ENCODE results near the gene TIGD3. TPM values are rescaled to one million over a fixed set of nuclear protein-coding genes. Genes with fewer than 3 reads are reported as not detected.

Gene TIGD3
- total RNA-seq, 2 donors from 2014 or later = 0.99 to 1.0 TPM

DNA sequence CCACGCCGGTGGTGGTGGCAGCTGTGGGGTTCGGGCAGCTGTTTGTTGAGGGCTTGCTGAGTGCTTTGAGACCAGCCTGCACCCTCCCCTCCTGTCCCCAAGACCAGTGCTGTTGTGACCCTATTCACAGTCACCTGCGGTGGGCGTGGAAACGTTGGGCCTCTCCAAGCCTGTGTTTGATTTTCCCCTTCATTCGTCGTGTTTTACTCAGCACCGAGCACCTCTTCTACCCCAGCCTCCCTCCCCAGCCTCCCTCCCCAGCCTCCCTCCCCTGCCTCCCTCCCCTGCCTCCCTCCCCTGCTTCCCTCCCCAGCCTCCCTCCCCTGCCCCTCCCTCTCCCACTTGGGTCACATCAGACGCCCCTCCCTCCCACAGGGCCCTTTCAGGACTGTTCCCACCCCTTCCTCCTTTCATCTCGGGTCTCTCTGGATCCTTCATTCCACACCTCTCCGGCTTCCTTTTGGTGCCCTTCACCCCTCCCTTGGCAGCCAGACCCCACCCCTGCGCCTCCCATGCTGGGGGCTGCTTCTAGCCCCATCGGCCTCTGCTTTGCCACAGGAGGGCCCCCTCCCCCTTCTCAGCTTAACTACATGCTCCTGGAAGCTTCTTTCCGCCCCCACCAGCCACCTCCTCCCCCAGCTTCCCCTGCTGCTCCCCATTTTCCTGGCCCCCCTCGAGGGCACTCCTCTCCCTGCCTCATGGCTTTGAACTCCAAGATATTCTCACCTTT, 46.7 kb downstream of the TIGD3 start:
- TF ChIP-seq, protein P1, sequence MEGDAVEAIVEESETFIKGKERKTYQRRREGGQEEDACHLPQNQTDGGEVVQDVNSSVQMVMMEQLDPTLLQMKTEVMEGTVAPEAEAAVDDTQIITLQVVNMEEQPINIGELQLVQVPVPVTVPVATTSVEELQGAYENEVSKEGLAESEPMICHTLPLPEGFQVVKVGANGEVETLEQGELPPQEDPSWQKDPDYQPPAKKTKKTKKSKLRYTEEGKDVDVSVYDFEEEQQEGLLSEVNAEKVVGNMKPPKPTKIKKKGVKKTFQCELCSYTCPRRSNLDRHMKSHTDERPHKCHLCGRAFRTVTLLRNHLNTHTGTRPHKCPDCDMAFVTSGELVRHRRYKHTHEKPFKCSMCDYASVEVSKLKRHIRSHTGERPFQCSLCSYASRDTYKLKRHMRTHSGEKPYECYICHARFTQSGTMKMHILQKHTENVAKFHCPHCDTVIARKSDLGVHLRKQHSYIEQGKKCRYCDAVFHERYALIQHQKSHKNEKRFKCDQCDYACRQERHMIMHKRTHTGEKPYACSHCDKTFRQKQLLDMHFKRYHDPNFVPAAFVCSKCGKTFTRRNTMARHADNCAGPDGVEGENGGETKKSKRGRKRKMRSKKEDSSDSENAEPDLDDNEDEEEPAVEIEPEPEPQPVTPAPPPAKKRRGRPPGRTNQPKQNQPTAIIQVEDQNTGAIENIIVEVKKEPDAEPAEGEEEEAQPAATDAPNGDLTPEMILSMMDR (conservative IDR thresholded peaks at IDR 0.05) = no peak
- H3K27ac ChIP-seq (ENCODE audit: low read depth, low read length) = no peak overlapping the region
- no peaks in the 10 kb centered on the region for H3K4me1 ChIP-seq (ENCODE audit: control insufficient read depth, insufficient read depth, low read length)
- H3K27me3 Mint-ChIP-seq (ENCODE audit: insufficient read depth) = no peaks in the 10 kb centered on the region
- no peak overlapping the region for H3K9ac ChIP-seq (ENCODE audit: extremely low read depth, low read length, poor library complexity, severe bottlenecking)
- peaks cover 22% of the 10 kb centered on the region for H3K36me3 ChIP-seq (ENCODE audit: control insufficient read depth, insufficient read depth, low read length)
- no peak overlapping the region for H3K4me3 Mint-ChIP-seq
- peaks cover 4% of the 10 kb centered on the region for H3K4me1 Mint-ChIP-seq
- no peak overlapping the region for H3K4me3 ChIP-seq (ENCODE audit: low read length)
- H3K9me3 Mint-ChIP-seq = no peaks in the 10 kb centered on the region
- H3K27me3 ChIP-seq (ENCODE audit: control insufficient read depth, insufficient read depth, low read length, poor library complexity, severe bottlenecking) = no peaks in the 10 kb centered on the region
- H3K9me3 ChIP-seq (ENCODE audit: control insufficient read depth, low read length) = no peaks in the 10 kb centered on the region
- DNase-seq = no peak
- WGBS, 2 experiments (ENCODE audit: insufficient coverage in 1 of 2, insufficient read length in 1 of 2) = 71 to 84% methylated on average over 3 to 16 of the region's 16 CpGs
- no peak overlapping the region for H3K27ac Mint-ChIP-seq
- H3K36me3 Mint-ChIP-seq (ENCODE audit: low read depth) = peaks cover 52% of the 10 kb centered on the region

DNA sequence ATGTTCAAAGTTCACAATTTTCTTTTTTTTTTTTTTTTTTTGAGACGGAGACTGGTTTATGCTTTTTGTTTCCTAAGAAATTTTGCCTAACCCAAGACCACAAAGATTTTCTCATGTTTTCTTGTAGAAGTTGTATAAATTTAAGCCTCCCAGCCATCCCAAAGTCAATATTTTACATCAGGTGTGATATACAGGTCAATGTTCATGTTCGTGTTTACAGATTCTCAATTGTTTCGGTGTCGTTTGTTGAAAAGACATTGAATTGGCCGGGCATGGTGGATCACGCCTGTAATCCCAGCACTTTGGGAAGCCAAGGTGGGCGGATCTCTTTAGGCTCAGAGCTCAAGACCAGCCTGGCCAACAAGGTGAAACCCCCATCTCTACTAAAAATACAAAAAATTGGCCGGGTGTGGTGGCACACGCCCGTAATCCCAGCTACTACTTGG, 47.3 kb downstream of the TIGD3 start:
- H3K27ac ChIP-seq (ENCODE audit: low read depth, low read length) = no peak overlapping the region
- Mint-ChIP-seq H3K27me3 (ENCODE audit: insufficient read depth) (no peaks in the 10 kb centered on the region), H3K27ac (peak overlapping the region; percentile 44), H3K9me3 (no peaks in the 10 kb centered on the region), H3K4me3 (no peak overlapping the region), H3K4me1 (peaks cover 4% of the 10 kb centered on the region), H3K36me3 (ENCODE audit: low read depth) (peaks cover 52% of the 10 kb centered on the region)
- no peaks in the 10 kb centered on the region for H3K9me3 ChIP-seq (ENCODE audit: control insufficient read depth, low read length)
- H3K4me1 ChIP-seq (ENCODE audit: control insufficient read depth, insufficient read depth, low read length) = no peaks in the 10 kb centered on the region
- no peaks in the 10 kb centered on the region for H3K27me3 ChIP-seq (ENCODE audit: control insufficient read depth, insufficient read depth, low read length, poor library complexity, severe bottlenecking)
- H3K36me3 ChIP-seq (ENCODE audit: control insufficient read depth, insufficient read depth, low read length) = peaks cover 22% of the 10 kb centered on the region
- no peak overlapping the region for H3K9ac ChIP-seq (ENCODE audit: extremely low read depth, low read length, poor library complexity, severe bottlenecking)
- WGBS, 2 experiments (ENCODE audit: insufficient coverage in 1 of 2, insufficient read length in 1 of 2) = 89 to 92% methylated on average over 8 to 9 of the region's 10 CpGs
- no peak overlapping the region for H3K4me3 ChIP-seq (ENCODE audit: low read length)
- TF ChIP-seq, protein P1 (conservative IDR thresholded peaks at IDR 0.05) = no peak
- DNase-seq = no peak

DNA sequence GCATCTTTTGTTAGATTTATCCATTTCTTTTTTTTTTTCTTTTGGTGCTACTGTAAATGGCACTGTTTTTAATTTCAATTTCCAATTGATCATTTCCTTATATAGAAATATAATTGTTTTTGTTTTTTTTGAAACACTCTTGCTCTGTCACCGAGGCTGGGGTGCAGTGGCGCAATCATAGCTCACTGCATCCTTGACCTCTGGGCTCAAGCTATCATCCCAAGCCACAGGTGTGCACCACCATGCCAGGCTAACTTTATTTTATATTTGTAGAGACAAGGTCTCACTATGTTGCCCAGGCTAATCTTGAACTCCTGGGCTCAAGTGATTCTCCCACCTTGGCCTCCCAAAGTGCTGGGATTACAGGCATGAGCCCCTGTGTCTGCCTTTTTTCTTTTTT, 48.2 kb downstream of the TIGD3 start:
- H3K4me1 Mint-ChIP-seq = peaks cover 4% of the 10 kb centered on the region
- H3K27me3 Mint-ChIP-seq (ENCODE audit: insufficient read depth) = no peaks in the 10 kb centered on the region
- H3K4me3 Mint-ChIP-seq = no peak overlapping the region
- no peak overlapping the region for H3K27ac Mint-ChIP-seq
- Histone ChIP-seq H3K27ac (ENCODE audit: low read depth, low read length) (no peak overlapping the region), H3K36me3 (ENCODE audit: control insufficient read depth, insufficient read depth, low read length) (peaks cover 15% of the 10 kb centered on the region), H3K9ac (ENCODE audit: extremely low read depth, low read length, poor library complexity, severe bottlenecking) (no peak overlapping the region), H3K9me3 (ENCODE audit: control insufficient read depth, low read length) (no peaks in the 10 kb centered on the region), H3K4me1 (ENCODE audit: control insufficient read depth, insufficient read depth, low read length) (no peaks in the 10 kb centered on the region), H3K27me3 (ENCODE audit: control insufficient read depth, insufficient read depth, low read length, poor library complexity, severe bottlenecking) (no peaks in the 10 kb centered on the region), H3K4me3 (ENCODE audit: low read length) (no peak overlapping the region)
- peaks cover 49% of the 10 kb centered on the region for H3K36me3 Mint-ChIP-seq (ENCODE audit: low read depth)
- TF ChIP-seq, protein P1 (conservative IDR thresholded peaks at IDR 0.05) = no peak
- no peak for DNase-seq
- WGBS, 2 experiments (ENCODE audit: insufficient coverage in 1 of 2, insufficient read length in 1 of 2) = 97 to 100% methylated on average over 1 to 2 of the region's 2 CpGs
- H3K9me3 Mint-ChIP-seq = no peaks in the 10 kb centered on the region

Data from endodermal cell (in vitro differentiated cells).